AG10803 (cell line): ENCODE results near the gene C1QB.

Experiments
- DNase-seq: peaks from one replicate; pipeline ENCODE4 v3.0.0; 2010; ENCODE audit warnings: low read depth
- H3K4me3 ChIP-seq: 2 replicates; pipeline ENCODE4 v1.5.1; 2011; ENCODE audit warnings: mild to moderate bottlenecking, low read length, control low read depth
- CTCF ChIP-seq: conservative IDR thresholded peaks from 2 replicates; pipeline ENCODE4 v1.5.1; 2011; ENCODE audit warnings: mild to moderate bottlenecking, low read length, control low read depth, inconsistent platforms

C1QB gene

GRCh38 chr1:22633697-22634463, 19.2 kb upstream of the C1QB start:
- no peak for DNase-seq

GRCh38 chr1:22635436-22635835, 17.6 kb upstream of the C1QB start:
- H3K4me3 ChIP-seq = no peak overlapping the region
- no peak for DNase-seq
- no peak for TF ChIP-seq CTCF

More at GRCh38 chr1:22633697-22634463, 19.2 kb upstream of the C1QB start:
- no peak for TF ChIP-seq CTCF
- H3K4me3 ChIP-seq = no peak overlapping the region

GRCh38 chr1:22636353-22636752, 16.7 kb upstream of the C1QB start, which contains the start of gene C1QA:
Gene C1QA (plus strand): TSS chr1:22636628. CDS start chr1:22637617, 989 bp downstream.
- no peak for TF ChIP-seq CTCF
- no peak for DNase-seq
- no peak within 1 kb of the TSS for H3K4me3 ChIP-seq

GRCh38 chr1:22636927-22637326, 16.1 kb upstream of the C1QB start:
- DNase-seq = no peak
- TF ChIP-seq CTCF = no peak
- no peak overlapping the region for H3K4me3 ChIP-seq

GRCh38 chr1:22637907-22638445, 15.1 kb upstream of the C1QB start:
- no peak for DNase-seq
- no peak overlapping the region for H3K4me3 ChIP-seq
- TF ChIP-seq CTCF = no peak

- TF ChIP-seq CTCF = no peak
These were observed 14.4 kb upstream of the C1QB start for GRCh38 chr1:22638476-22639234.

More at GRCh38 chr1:22638476-22639234, 14.4 kb upstream of the C1QB start:
- DNase-seq = no peak
- no peak overlapping the region for H3K4me3 ChIP-seq
